Activated T-helper 1 cell treated with Interleukin-2 at 50 U/mL for 16 hours (primary cell): Measurements from ENCODE around the gene WFIKKN2.
"Not testable (repeated sequence)": the region's sequence is repeated elsewhere in the genome, so short reads cannot be mapped to it uniquely, and the experiment has no call there.

Experiments used
- DNase-seq: peaks from one replicate; pipeline ENCODE4 v3.0.0-alpha.2; 2020; ENCODE audit warnings: low read depth

Gene WFIKKN2

DNA sequence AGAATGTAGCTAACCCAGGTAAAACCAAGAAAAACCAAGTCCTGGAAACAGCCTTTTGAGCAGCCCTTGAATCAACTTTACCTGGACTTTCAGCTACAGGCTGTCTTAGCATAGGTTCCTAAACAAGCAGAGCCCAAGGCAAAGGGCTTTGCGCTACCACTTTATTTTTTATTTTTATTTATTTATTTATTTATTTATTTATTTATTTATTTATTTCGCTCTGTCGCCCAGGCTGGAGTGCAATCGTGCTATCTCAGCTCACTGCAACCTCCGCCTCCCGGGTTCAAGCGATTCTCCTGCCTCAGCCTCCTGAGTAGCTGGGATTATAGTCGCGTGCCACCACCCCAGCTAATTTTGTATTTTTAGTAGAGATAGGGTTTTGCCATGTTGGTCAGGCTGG lies 41.7 kb downstream of the WFIKKN2 start:
- not testable (repeated sequence) for DNase-seq

DNA sequence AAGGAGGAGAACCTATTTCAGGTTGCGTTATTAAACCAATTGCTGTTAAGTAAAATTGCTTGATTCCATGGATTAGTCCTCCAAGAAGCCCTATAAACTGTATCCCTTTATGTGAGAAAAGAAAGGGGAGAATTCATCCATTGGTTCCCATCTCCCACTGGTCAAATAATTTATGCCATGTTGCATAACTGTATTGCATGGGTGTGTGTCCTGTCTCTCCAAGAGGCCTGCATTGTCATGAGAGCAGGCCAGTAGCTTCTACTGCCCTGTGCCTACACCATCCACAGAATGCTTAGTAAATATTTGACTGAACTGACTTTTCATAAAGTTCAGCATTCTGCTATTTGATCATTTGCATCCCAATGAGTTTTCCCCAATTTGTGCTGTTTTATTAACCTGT lies 42.5 kb downstream of the WFIKKN2 start:
- no peak for DNase-seq

DNA sequence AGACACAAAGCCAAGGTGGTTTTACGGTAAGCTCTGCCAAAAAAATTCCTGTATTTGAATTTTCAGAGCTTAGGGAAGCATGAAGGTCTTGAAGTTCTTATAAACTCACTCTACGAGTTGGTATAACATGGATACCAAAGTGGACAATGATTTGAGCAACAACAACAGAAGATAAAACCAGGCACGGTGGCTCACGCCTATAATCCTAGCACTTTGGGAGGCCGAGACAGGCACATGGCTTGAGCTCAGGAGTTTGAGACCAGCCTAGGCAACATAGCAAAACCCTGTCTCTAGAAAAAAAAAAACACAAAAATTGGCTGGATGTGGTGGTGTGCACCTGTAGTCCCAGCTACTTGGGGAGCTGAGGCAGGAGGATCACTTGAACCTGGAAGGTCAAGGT lies 43.7 kb downstream of the WFIKKN2 start:
- no peak for DNase-seq

DNA sequence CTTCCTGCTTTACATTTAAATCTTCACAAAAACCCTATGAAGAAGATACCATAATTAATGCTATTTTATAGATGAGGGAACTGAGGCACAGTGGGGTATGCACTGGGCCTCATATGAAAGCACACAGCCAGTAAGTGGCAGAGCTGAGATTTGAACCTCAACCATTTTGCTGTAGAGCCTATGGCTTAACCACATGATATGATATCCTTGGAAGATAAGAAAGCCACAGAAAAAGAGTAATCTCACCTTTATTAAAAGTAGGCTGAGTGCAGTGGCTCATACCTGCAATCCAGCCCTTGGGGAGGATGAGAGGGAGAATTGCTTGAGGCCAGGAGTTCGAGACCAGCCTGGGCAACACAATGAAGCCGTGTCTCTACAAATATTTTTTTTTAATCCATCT lies 45.8 kb downstream of the WFIKKN2 start:
- no peak for DNase-seq

DNA sequence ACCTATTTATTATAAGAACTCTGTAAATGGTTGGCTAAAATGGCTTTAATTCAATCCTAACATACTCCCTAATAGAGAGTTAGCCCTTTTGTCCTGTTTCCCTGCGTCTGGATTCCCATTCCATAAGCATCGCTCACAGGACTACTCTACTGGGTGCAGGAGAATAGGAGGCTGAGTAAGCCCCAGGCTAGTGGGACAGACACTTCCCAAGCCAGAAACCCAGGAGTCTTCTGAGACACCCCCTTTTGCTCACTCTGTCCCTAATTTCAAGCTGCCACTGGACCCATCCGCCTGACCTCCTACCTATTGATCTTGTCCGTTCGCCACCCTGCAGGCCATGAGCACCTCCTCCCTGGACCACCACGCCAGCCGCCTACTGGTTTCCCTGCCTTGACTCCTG lies 47.5 kb downstream of the WFIKKN2 start:
- DNase-seq = no peak

DNA sequence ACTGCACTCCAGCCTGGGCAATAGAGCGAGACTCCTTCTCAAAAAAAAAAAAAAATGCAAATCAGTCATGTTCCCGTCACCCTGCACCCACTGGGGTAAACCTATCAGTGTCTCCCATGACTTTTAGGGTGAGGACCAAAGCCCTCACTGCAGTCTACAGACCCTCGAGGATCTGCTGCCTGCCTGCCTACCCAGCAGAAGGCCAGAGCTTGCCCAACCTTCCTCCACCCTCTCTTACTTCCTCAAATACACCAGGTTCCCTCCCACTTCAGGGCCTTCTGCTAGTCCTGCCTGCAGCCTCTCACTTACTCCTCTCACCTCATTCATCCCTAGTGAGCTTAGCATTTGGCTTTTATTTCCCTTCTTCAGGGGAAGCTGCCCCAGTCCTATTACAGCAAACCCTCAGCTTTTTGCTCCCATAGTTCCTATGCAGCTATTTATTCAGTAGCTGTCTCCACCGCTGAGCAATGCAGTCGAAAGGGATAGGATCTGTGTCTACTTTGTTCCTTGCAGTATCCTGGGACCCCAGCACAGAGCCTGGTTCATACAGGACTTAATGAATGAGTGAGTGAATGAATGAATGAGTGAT lies 48.6 kb downstream of the WFIKKN2 start:
- no peak for DNase-seq

DNA sequence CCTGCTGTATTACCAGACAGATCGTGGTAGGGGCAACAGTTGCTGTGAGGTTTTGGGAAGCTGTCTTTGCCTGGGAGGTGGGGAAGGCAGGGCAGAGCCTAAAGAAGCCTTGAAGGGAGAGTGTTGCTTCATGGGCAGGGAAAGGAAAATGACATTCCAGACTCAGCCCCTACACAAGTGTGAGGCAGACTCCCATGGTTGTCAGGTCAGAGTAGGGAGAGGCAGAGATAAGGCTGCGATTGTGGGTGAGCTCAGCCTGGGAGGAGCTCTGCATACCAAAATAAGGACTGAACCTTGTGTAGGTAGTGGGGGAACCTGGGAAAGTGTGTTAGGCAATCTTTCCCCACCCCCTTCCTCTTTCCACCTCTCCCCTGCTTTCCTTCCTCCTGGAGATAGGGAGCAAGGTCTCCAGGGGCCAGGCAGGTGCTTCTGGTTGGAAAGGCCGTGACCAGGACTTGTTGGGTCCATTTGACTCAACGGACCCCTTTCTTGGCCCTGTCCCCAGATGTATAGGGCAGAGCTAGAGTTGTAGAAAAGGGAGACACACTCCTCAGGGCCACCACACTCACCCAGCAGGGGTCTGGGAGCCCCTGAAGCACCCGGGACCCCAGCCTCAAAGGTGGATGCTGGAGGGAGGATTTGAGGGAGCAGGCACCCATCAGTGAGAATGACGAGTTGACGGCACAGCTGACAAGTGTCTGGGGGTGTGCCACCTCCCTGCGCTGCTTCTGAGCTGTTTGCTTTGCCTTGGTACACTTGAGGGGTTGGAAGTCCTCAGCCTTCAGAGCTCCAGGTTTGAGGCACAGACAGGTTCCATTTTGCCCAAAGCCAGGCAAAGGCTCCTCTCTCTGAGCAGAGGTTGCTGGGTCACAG lies 49.3 kb downstream of the WFIKKN2 start:
- no peak for DNase-seq

DNA sequence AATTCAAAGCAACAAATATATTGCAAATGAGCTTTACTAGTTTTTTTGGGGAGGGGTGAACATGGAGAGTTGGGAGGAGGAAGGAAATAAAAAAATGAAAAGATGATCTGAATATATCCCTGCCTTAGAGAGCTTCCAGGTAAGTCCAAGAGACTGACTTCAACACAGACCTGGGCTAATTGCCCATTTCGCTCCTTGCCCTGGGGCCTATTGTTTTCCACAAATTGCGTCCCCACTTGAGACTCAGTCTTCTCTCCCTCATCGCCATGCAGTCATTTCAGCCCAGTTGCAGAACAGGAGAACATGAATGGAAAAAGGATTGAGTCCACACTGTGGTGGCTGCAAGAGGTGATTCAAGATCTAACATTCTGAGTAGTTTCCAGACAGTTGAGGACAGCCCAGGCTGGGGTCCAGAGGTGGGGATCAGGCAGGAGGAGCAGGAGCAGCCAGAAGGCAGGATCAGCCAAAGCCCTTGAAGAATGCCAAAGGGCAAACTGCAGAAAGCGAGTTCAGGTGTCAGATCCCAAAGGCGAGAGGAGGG lies 52.4 kb downstream of the WFIKKN2 start:
- DNase-seq = no peak

DNA sequence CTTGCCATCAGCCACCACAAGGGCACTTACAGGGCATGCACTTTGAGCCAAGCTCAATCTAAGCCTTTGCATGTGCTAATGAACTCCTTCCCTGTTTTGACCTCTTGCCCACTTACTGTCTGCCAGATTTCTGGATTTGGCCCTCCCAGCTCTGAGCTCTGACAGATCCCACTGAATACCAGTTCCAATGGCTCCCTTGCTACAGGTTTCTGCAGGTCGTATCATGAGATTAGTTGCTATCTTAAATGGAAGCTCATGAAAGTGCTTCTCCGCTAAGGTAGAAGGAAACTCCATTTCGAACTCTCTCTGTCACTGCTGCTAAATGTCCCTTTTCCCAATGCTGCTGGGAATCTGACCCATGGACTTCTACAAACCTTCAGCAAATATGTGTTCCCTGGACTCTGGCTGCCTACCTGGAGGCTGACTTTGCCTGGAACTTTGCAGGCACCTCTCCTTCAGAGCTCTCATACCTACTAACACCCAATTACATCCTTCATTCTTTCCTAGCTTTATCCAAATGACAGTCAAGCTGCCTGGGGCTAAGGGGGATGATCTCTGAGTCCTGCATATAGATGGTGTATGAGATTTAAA lies 54.2 kb downstream of the WFIKKN2 start:
- no peak for DNase-seq

DNA sequence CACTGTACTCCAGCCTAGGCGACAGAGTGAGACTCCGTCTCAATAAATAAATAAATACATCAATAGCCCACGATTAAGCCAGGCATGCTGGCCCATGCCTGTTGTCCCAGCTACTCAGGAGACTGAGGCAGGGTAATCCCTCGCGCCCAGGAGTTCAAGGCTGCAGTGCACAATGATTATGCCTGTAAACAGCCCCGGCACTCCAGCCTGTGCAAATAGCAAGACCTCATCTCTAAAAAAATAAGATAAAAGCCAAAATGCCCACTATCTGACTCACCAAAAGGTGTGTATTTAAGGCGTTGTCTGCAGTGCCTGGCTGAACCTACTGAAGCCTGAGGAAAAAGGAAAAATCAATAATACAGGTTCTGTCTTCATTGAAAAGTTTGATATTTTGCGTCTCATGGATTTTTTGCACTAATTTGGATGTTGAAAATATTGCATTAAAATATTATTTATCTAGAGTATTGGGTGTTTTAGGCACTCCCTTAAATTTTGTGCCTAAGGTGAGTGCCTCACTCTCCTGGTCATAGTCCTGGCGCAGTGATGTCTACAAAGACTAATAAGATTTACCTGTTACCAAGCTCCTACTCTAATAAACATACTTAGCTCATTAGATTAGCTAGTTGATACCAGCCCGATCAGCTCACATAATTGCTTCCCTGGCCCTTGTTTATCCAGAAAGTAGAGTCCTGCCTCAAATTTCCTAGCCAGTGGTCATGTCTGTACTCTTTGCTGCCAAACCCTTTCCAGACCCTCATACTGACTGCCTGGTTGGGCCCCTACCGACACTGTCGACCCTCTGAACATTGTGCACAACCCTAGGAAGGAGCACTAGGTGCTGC lies 55.5 kb downstream of the WFIKKN2 start:
- DNase-seq = no peak

DNA sequence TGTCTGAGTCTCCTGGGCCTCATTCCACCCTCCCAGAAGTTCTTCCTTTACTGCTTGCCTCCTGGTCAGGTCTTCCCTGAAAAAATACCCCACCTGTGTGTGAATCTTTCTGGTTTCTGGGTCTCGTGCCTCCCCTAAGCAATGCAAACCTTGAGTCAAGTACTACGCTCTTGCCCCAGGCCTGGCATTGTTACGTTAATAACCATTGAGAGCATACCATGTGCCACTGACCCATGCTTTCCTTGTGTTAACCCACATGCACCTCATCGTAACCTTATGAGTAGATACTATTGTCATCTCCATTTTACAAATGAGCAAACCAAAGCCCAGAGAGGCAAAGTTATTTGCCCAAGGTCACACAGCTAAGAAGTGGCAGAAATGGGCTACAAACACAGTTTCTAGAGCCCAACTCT lies 56.2 kb downstream of the WFIKKN2 start:
- DNase-seq = no peak
